Measurements from ENCODE around the gene DISP3.

The DISP3 gene

GRCh38 chr1:11514366-11514765 is 35.4 kb downstream of the DISP3 start:
- no peak for DNase-seq (ENCODE audit: low spot score)

GRCh38 chr1:11515368-11516300 is 36.7 kb downstream of the DISP3 start:
- peak; percentile 40 for DNase-seq (ENCODE audit: low spot score)

- DNase-seq (ENCODE audit: low spot score), result peak; percentile 4
Observed at GRCh38 chr1:11516961-11517635, 38.1 kb downstream of the DISP3 start.

GRCh38 chr1:11518016-11518701 is 39.2 kb downstream of the DISP3 start:
- peak; percentile 3 for DNase-seq (ENCODE audit: low spot score)

GRCh38 chr1:11518791-11519628 is 40.1 kb downstream of the DISP3 start:
- DNase-seq (ENCODE audit: low spot score), result no peak

- peak; percentile 7 for DNase-seq (ENCODE audit: low spot score)
Observed at GRCh38 chr1:11519629-11520031, 40.7 kb downstream of the DISP3 start.

GRCh38 chr1:11520531-11521233 is 41.7 kb downstream of the DISP3 start:
- peak; percentile 9 for DNase-seq (ENCODE audit: low spot score)

- peak; percentile 6 for DNase-seq (ENCODE audit: low spot score)
Observed at GRCh38 chr1:11521582-11522399, 42.8 kb downstream of the DISP3 start.

GRCh38 chr1:11522400-11523235 is 43.7 kb downstream of the DISP3 start:
- DNase-seq (ENCODE audit: low spot score), result peak; percentile 16

GRCh38 chr1:11523261-11523660 is 44.3 kb downstream of the DISP3 start:
- DNase-seq (ENCODE audit: low spot score), result peak; percentile 3

GRCh38 chr1:11523746-11524464 is 45.0 kb downstream of the DISP3 start:
- peak; percentile 4 for DNase-seq (ENCODE audit: low spot score)

GRCh38 chr1:11524465-11525150 is 45.7 kb downstream of the DISP3 start:
- no peak for DNase-seq (ENCODE audit: low spot score)

GRCh38 chr1:11525151-11525505 is 46.2 kb downstream of the DISP3 start:
- peak; percentile 4 for DNase-seq (ENCODE audit: low spot score)

- peak; percentile 2 for DNase-seq (ENCODE audit: low spot score)
Observed at GRCh38 chr1:11525516-11525915, 46.6 kb downstream of the DISP3 start.

GRCh38 chr1:11526071-11526895 is 47.3 kb downstream of the DISP3 start:
- DNase-seq (ENCODE audit: low spot score), result peak; percentile 1

- peak; percentile 3 for DNase-seq (ENCODE audit: low spot score)
Observed at GRCh38 chr1:11527541-11528452, 48.8 kb downstream of the DISP3 start.

All from iPS-NIHi11 (cell line).